22Rv1 (cell line): ENCODE results near the gene AKR7A2.

ENCODE experiments used
- H3K27ac ChIP-seq: fragments of 450-650 bp; 2 replicates; pipeline ENCODE4 v1.5.1; 2017
- ZFX ChIP-seq: fragments of 450-650 bp; IDR thresholded peaks from 2 replicates; pipeline ENCODE4 v1.6.1; 2017; ENCODE audit warnings: antibody characterized with exemption, borderline replicate concordance
- TF ChIP-seq, protein P1 (sequence below): fragments of 450-650 bp; IDR thresholded peaks from 2 replicates; pipeline ENCODE4 v1.5.1; 2017; ENCODE audit warnings: mild to moderate bottlenecking

AKR7A2 gene

DNA sequence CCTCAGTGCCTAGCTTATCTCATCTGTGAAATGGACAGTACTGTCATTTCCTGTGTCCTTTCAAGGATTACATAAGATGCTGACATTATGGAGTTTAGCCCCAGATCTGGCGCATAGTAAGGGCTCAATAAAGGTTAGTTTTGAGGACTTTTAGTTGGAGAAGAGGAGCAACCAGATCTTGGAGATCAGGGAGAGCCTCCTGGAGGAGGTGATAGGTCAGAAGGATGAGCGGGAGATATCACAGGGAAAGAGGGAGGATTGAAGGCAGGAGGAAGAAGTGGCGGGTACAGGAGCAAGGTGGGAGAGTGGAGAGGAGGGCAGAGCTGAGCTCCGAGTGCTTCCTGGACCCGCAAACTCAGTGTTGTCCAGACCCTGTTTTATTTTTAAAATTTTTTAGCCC, 17.7 kb upstream of the AKR7A2 start:
- no peak overlapping the region for H3K27ac ChIP-seq
- TF ChIP-seq ZFX, result no peak
- TF ChIP-seq, protein P1, sequence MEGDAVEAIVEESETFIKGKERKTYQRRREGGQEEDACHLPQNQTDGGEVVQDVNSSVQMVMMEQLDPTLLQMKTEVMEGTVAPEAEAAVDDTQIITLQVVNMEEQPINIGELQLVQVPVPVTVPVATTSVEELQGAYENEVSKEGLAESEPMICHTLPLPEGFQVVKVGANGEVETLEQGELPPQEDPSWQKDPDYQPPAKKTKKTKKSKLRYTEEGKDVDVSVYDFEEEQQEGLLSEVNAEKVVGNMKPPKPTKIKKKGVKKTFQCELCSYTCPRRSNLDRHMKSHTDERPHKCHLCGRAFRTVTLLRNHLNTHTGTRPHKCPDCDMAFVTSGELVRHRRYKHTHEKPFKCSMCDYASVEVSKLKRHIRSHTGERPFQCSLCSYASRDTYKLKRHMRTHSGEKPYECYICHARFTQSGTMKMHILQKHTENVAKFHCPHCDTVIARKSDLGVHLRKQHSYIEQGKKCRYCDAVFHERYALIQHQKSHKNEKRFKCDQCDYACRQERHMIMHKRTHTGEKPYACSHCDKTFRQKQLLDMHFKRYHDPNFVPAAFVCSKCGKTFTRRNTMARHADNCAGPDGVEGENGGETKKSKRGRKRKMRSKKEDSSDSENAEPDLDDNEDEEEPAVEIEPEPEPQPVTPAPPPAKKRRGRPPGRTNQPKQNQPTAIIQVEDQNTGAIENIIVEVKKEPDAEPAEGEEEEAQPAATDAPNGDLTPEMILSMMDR, result no peak

DNA sequence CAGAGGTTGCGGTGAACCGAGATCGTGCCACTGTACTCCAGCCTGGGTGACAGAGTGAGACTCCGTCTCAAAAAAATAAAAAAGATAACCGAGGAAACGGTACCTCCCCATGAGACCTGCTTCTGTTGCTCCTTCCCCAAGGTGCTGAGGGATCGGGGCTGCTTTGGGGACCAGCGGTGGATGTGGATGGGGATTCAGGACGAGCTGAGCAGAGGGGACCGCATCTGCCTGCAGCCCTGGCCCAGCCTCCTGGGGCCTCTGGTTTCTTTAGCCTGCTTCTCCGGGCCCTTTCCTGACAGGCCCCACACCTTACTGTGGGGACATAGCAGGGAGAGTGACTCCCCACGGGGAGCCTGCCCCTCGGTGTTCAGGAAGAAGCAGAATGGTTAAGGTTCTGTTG, 17.2 kb upstream of the AKR7A2 start:
- TF ChIP-seq, protein P1, result no peak
- TF ChIP-seq ZFX, result no peak
- no peak overlapping the region for H3K27ac ChIP-seq

DNA sequence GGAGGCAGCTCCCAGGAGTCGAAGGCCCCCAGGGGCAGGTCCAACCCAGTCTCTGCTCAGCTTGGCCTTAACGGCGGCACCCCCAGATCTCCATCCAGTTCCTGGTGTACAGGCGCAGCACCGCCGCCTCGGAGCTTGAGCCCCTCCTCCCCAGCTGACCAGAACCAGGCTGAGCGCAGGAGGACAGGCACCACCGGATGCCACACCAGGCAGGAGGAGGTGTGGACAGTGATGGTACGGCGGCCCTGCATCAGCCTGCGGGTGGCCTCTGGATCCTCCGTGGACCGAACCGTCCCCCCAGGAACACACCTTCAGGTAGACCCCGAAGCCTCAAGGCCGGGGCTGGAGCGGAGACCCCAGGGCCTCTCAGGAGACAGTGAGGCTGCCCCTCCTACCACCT, 16.5 kb upstream of the AKR7A2 start:
- H3K27ac ChIP-seq, result no peak overlapping the region
- TF ChIP-seq, protein P1, result no peak
- no peak for TF ChIP-seq ZFX

DNA sequence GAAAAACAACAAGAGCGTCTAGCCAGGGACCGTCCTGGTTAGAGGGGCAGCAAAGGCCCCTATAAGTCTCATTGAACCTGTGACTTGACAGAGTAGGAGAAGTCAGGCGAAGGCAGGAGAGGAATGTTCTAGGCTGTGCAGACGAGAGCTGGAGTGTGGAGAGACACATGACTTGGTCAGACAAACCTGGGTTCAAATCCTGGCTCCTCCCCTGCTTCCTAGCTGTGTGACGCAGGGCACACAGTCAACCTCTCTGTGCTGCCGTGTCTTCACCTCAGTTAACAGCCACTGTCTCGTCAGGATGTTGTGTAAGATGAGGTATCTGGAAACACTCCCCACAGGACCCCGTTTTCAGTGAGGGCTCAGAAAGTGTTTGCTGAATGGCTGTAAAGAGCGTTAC, 15.8 kb upstream of the AKR7A2 start:
- no peak overlapping the region for H3K27ac ChIP-seq
- TF ChIP-seq ZFX, result no peak
- TF ChIP-seq, protein P1, result no peak

DNA sequence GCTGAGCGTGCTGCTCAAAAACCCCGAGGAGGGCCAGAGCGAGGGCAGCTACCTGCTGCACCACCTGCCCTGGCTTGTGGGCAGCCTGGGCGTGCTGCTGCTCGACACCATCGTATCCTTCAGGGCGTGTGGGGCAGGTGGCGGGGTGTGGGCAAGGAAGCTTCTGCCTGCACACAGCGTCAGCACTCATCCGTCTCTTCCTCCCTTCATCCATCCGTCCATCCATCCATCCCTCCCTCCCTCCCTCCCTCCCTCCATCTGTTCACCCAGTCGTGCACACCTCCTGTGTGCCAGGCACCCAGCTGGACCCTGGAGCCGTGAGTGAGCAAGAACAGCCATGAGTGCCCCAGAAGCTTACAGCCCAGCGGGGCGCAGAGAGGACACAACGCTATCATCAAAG, 15.4 kb upstream of the AKR7A2 start:
- H3K27ac ChIP-seq, result no peak overlapping the region

DNA sequence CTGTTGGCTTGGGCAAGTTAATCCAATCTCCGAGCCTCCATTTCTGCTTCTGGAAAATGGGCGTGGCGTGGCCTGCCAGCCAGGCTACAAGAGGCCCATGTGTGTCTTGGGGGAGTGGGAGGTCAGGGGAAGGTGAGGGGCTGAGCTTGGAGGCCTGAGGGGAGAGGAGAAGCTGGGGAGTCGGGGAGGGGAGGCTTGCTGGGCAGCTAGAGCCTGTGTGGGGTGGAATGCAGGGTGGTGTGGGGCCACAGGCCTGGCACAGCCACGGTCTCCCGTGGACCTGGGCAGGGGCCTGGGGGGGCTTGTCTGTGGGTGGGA, 14.8 kb upstream of the AKR7A2 start:
- H3K27ac ChIP-seq, result no peak overlapping the region
- TF ChIP-seq, protein P1, result no peak
- TF ChIP-seq ZFX, result no peak

More for the DNA sequence above, 15.4 kb upstream of the AKR7A2 start:
- TF ChIP-seq, protein P1, result no peak
- no peak for TF ChIP-seq ZFX

DNA sequence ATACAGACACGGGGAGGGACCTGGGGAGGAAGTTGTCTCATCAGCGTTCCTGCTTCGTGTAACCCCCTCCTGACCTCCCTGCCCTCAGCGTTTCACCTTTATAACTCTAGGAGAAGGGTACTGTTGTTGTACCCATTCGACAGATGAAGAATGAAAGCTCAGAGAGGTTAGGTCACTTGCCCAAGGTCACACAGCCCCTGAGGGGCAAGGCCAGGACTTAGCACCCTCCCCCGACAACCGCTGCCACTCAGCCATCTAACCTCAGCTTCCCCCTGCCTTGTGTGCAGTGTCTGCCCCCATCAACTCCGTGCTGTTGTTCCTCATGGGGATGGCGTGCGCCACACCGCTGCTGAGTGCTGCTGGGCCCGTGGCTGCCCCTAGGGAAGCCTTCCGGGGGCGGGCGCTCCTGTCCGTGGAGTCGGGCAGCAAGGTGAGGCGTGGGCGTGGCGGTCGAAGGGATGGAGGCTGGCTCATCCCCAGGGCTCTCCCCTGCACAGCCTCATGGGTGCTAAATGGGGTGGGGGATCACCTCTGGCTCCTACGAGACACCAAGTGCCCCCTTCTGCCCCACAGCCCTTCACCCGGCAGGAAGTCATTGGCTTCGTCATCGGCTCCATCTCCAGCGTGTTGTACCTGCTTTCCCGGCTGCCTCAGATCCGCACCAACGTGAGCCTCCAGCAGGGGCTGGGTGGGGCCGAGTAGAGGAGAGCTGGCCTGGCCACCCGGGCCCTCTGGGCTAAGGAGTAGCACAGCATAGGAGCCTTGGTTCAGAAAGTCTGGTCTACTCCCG, 14.2 kb upstream of the AKR7A2 start:
- TF ChIP-seq ZFX, result no peak
- TF ChIP-seq, protein P1, result no peak
- no peak overlapping the region for H3K27ac ChIP-seq
